Loucy (cell line): ENCODE results near the gene BTBD10.

Experiments used
- CTCF ChIP-seq: fragments of 200-600 bp; sonication (generic); conservative IDR thresholded peaks from 2 replicates; pipeline ENCODE4 v1.5.1; 2014; ENCODE audit warnings: mild to moderate bottlenecking, antibody characterized with exemption, low read length
- EZH2phosphoT487 ChIP-seq: fragments of 200-600 bp; IDR thresholded peaks from 2 replicates; pipeline ENCODE4 v1.6.1; 2018; ENCODE audit warnings: antibody characterized with exemption, mild to moderate bottlenecking, moderate library complexity, borderline replicate concordance

GRCh38 chr11:13376838-13377237 is 86.2 kb downstream of the BTBD10 start:
- no peak for TF ChIP-seq CTCF
- no peak for TF ChIP-seq EZH2phosphoT487
